ENCODE data around the gene CADM3. TPM values are rescaled to one million over a fixed set of nuclear protein-coding genes. Genes with fewer than 3 reads are reported as not detected.

Gene CADM3
- polyA plus RNA-seq, 2 of the 4 experiments (the other 2 are of a cell fraction): 0.10 to 0.13 TPM

GRCh38 chr1:159162516-159163265, 8.7 kb upstream of the CADM3 start:
- Histone ChIP-seq H3K27ac (no peak overlapping the region), H3K4me1 (peaks cover 8% of the 10 kb centered on the region), H3K9me3 (no peaks in the 10 kb centered on the region), H3K4me3 (no peak overlapping the region), H3K4me2 (no peak overlapping the region)
- FAIRE-seq (no peak), DNase-seq (ENCODE audit: low read depth in 1 of 2, low spot score in 1 of 2) (no peak), ATAC-seq (no peak)
- POLR2A ChIA-PET: no interaction called here
- CTCF ChIA-PET: interaction anchor here (1.2 to 6.0 kb wide), 9 partner anchors 12 to 841 kb away, joined by 3 to 106 read pairs (median 20); no protein-coding TSS in a partner anchor
- WGBS (ENCODE audit: missing lambda C conversion rate): 33% methylated on average over 4 of the region's 4 CpGs
- TF ChIP-seq FOXS1 (CRISPR knock-in tag; IDR thresholded peaks at IDR 0.05) (no peak), REST (IDR thresholded peaks at IDR 0.05) (no peak), CEBPB (IDR thresholded peaks at IDR 0.05) (no peak), ZFP36 (IDR thresholded peaks at IDR 0.05; ENCODE audit: borderline replicate concordance, partially characterized antibody) (no peak), NFE2L2 (conservative IDR thresholded peaks at IDR 0.05; ENCODE audit: low read length) (no peak), CBX2 (IDR thresholded peaks at IDR 0.05; ENCODE audit: borderline replicate concordance, low read depth) (no peak), NPAS2 (CRISPR knock-in tag; IDR thresholded peaks at IDR 0.05; ENCODE audit: borderline replicate concordance) (no peak), GATA3 (IDR thresholded peaks at IDR 0.05; ENCODE audit: borderline replicate concordance) (no peak)
- TF ChIP-seq, protein P1, sequence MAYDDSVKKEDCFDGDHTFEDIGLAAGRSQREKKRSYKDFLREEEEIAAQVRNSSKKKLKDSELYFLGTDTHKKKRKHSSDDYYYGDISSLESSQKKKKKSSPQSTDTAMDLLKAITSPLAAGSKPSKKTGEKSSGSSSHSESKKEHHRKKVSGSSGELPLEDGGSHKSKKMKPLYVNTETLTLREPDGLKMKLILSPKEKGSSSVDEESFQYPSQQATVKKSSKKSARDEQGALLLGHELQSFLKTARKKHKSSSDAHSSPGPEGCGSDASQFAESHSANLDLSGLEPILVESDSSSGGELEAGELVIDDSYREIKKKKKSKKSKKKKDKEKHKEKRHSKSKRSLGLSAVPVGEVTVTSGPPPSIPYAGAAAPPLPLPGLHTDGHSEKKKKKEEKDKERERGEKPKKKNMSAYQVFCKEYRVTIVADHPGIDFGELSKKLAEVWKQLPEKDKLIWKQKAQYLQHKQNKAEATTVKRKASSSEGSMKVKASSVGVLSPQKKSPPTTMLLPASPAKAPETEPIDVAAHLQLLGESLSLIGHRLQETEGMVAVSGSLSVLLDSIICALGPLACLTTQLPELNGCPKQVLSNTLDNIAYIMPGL (CRISPR knock-in tag; IDR thresholded peaks at IDR 0.05; ENCODE audit: borderline replicate concordance): no peak
- TF ChIP-seq, protein P2, sequence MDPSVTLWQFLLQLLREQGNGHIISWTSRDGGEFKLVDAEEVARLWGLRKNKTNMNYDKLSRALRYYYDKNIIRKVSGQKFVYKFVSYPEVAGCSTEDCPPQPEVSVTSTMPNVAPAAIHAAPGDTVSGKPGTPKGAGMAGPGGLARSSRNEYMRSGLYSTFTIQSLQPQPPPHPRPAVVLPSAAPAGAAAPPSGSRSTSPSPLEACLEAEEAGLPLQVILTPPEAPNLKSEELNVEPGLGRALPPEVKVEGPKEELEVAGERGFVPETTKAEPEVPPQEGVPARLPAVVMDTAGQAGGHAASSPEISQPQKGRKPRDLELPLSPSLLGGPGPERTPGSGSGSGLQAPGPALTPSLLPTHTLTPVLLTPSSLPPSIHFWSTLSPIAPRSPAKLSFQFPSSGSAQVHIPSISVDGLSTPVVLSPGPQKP (IDR thresholded peaks at IDR 0.05; ENCODE audit: low read depth, low read length): no peak
- TF ChIP-seq, protein P3, sequence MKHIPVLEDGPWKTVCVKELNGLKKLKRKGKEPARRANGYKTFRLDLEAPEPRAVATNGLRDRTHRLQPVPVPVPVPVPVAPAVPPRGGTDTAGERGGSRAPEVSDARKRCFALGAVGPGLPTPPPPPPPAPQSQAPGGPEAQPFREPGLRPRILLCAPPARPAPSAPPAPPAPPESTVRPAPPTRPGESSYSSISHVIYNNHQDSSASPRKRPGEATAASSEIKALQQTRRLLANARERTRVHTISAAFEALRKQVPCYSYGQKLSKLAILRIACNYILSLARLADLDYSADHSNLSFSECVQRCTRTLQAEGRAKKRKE (CRISPR knock-in tag; IDR thresholded peaks at IDR 0.05; ENCODE audit: low read depth): no peak

DNA sequence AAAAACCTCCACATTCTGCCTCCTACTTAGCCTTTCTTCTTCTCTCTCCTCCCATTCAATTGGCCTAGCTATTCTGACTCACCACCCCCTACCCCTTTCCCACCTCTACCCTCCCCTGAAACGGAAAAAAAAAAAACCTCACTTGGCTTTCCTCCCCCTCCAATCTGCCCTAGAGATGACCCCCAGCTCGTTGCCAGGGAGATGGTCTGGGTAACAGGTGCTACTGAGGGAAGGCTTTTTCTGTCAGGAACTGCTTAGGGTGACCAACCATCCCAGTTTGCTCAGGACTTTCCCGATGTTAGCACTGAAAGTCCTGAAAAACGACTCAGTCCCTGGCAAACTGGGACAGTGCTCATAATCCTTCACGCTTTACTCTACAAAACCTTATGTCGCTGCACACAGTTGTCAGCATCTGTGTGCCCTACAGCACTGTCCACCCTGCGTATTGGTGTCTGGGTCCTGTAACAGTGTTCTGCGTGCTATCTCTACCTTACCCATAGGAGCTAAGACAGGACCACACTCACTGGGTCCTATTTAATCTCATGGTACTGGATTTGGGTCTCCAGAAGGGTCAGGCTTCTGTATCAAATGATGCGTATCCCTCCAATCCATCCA, 7.7 kb upstream of the CADM3 start:
- CTCF ChIA-PET: interaction anchor here (0.9 to 6.0 kb wide), 4 partner anchors 14 to 729 kb away, joined by 3 to 106 read pairs (median 12); no protein-coding TSS in a partner anchor
- DNase-seq (ENCODE audit: low read depth in 1 of 2, low spot score in 1 of 2) (no peak), ATAC-seq (no peak), FAIRE-seq (no peak)
- H3K9me3 ChIP-seq: no peaks in the 10 kb centered on the region
- WGBS (ENCODE audit: missing lambda C conversion rate): 39% methylated on average over 9 of the region's 9 CpGs
- H3K27ac ChIP-seq: no peak overlapping the region
- POLR2A ChIA-PET: no interaction called here
- peaks cover 8% of the 10 kb centered on the region for H3K4me1 ChIP-seq
- H3K4me3 ChIP-seq: no peak overlapping the region
- H3K4me2 ChIP-seq: no peak overlapping the region
- TF ChIP-seq RNF2 (IDR thresholded peaks at IDR 0.05; ENCODE audit: borderline replicate concordance, low read depth) (no peak), JUN (IDR thresholded peaks at IDR 0.05) (no peak), ESRRA (IDR thresholded peaks at IDR 0.05; ENCODE audit: borderline replicate concordance, low read length) (no peak), NPAS2 (CRISPR knock-in tag; IDR thresholded peaks at IDR 0.05; ENCODE audit: borderline replicate concordance) (no peak), HOXA7 (CRISPR knock-in tag; IDR thresholded peaks at IDR 0.05) (no peak), EHF (CRISPR knock-in tag; IDR thresholded peaks at IDR 0.05) (no peak), FOSB (CRISPR knock-in tag; IDR thresholded peaks at IDR 0.05) (no peak), EHMT2 (IDR thresholded peaks at IDR 0.05; ENCODE audit: low read depth) (no peak), GATA3 (IDR thresholded peaks at IDR 0.05; ENCODE audit: borderline replicate concordance) (no peak), NR3C1 (IDR thresholded peaks at IDR 0.05) (no peak), ZC3H11A (IDR thresholded peaks at IDR 0.05) (no peak), NFE2L2 (conservative IDR thresholded peaks at IDR 0.05; ENCODE audit: low read length) (no peak)
- TF ChIP-seq, protein P3 (CRISPR knock-in tag; IDR thresholded peaks at IDR 0.05; ENCODE audit: low read depth): no peak
- TF ChIP-seq, protein P1 (CRISPR knock-in tag; IDR thresholded peaks at IDR 0.05; ENCODE audit: borderline replicate concordance): no peak
- TF ChIP-seq, protein P4, sequence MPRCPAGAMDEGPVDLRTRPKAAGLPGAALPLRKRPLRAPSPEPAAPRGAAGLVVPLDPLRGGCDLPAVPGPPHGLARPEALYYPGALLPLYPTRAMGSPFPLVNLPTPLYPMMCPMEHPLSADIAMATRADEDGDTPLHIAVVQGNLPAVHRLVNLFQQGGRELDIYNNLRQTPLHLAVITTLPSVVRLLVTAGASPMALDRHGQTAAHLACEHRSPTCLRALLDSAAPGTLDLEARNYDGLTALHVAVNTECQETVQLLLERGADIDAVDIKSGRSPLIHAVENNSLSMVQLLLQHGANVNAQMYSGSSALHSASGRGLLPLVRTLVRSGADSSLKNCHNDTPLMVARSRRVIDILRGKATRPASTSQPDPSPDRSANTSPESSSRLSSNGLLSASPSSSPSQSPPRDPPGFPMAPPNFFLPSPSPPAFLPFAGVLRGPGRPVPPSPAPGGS (IDR thresholded peaks at IDR 0.05): no peak

All from A549 (cell line).